OCI-LY1 (cell line): ENCODE results near the gene VCL.
A peak's percentile ranks its signal among the peaks of the same experiment; 100 is the strongest.
"Not testable (repeated sequence)": the region's sequence is repeated elsewhere in the genome, so short reads cannot be mapped to it uniquely, and the experiment has no call there.

Experiments
- H2AFZ ChIP-seq: fragments of 200-600 bp; sonication (generic), shearing (Covaris generic); 2 replicates; pipeline ENCODE4 v1.6.0; 2014; ENCODE audit warnings: antibody characterized with exemption, mild to moderate bottlenecking, low read length
- H3F3A ChIP-seq: fragments of 200-600 bp; sonication (generic), shearing (Covaris generic); 2 replicates; pipeline ENCODE4 v1.6.0; 2014; ENCODE audit warnings: mild to moderate bottlenecking, antibody characterized with exemption, low read length, moderate library complexity; ENCODE audit not compliant: insufficient read depth
- H3K27ac ChIP-seq: fragments of 200-600 bp; sonication (generic); 2 replicates; pipeline ENCODE4 v1.5.1; 2014; ENCODE audit warnings: low read length, mixed run types, mild to moderate bottlenecking, low read depth; ENCODE audit not compliant: poor library complexity, severe bottlenecking
- H3K27me3 ChIP-seq: fragments of 200-600 bp; sonication (generic); 2 replicates; pipeline ENCODE4 v1.6.0; 2014; ENCODE audit warnings: antibody characterized with exemption, mild to moderate bottlenecking, low read length, moderate library complexity; ENCODE audit not compliant: insufficient read depth
- H3K36me3 ChIP-seq: fragments of 200-600 bp; sonication (generic); 2 replicates; pipeline ENCODE4 v1.6.1; 2014; ENCODE audit warnings: mild to moderate bottlenecking, antibody characterized with exemption, low read length, moderate library complexity, mixed read lengths; ENCODE audit not compliant: insufficient read depth
- H3K4me1 ChIP-seq: fragments of 200-600 bp; sonication (generic); 2 replicates; pipeline ENCODE4 v1.5.1; 2014; ENCODE audit warnings: mild to moderate bottlenecking, low read length, moderate library complexity; ENCODE audit not compliant: insufficient read depth, severe bottlenecking
- H3K4me2 ChIP-seq: fragments of 200-600 bp; sonication (generic), shearing (Covaris generic); 2 replicates; pipeline ENCODE4 v1.6.1; 2014; ENCODE audit warnings: low read length
- H3K4me3 ChIP-seq: fragments of 200-600 bp; sonication (generic); 2 replicates; pipeline ENCODE4 v1.5.1; 2014; ENCODE audit warnings: low read length, low read depth, mild to moderate bottlenecking, mixed read lengths; ENCODE audit not compliant: poor library complexity, severe bottlenecking
- H3K79me2 ChIP-seq: fragments of 200-600 bp; shearing (Covaris generic); 2 replicates; pipeline ENCODE4 v1.6.1; 2016; ENCODE audit warnings: mixed run types, low read length, mixed read lengths; ENCODE audit not compliant: insufficient read depth
- H3K9ac ChIP-seq: fragments of 200-600 bp; sonication (generic), shearing (Covaris generic); 2 replicates; pipeline ENCODE4 v1.6.1; 2014; ENCODE audit warnings: mild to moderate bottlenecking, low read length, mixed read lengths
- H3K9me2 ChIP-seq: fragments of 200-600 bp; sonication (generic), shearing (Covaris generic); 2 replicates; pipeline ENCODE4 v1.6.1; 2014; ENCODE audit warnings: low read depth, mild to moderate bottlenecking, low read length, mixed read lengths
- H3K9me3 ChIP-seq: fragments of 200-600 bp; shearing (Covaris generic); 2 replicates; pipeline ENCODE4 v1.6.1; 2014; ENCODE audit warnings: low read length, mixed read lengths
- H4K20me1 ChIP-seq: fragments of 200-600 bp; sonication (generic), shearing (Covaris generic); 2 replicates; pipeline ENCODE4 v1.6.0; 2016; ENCODE audit warnings: mild to moderate bottlenecking, low read length; ENCODE audit not compliant: insufficient read depth
- EZH2 ChIP-seq: fragments of 200-600 bp; sonication (generic), shearing (Covaris generic); IDR thresholded peaks from 2 replicates; pipeline ENCODE4 v1.8.0; 2017; ENCODE audit warnings: borderline replicate concordance, mixed run types, mild to moderate bottlenecking, antibody characterized with exemption, low read length, moderate library complexity, mixed read lengths
- TF ChIP-seq, protein P1 (sequence below): fragments of 200-600 bp; sonication (generic), shearing (Covaris generic); IDR thresholded peaks from 2 replicates; pipeline ENCODE4 v1.5.1; 2017; ENCODE audit warnings: mild to moderate bottlenecking, antibody characterized with exemption, low read length, moderate library complexity, mixed read lengths

The VCL gene

DNA sequence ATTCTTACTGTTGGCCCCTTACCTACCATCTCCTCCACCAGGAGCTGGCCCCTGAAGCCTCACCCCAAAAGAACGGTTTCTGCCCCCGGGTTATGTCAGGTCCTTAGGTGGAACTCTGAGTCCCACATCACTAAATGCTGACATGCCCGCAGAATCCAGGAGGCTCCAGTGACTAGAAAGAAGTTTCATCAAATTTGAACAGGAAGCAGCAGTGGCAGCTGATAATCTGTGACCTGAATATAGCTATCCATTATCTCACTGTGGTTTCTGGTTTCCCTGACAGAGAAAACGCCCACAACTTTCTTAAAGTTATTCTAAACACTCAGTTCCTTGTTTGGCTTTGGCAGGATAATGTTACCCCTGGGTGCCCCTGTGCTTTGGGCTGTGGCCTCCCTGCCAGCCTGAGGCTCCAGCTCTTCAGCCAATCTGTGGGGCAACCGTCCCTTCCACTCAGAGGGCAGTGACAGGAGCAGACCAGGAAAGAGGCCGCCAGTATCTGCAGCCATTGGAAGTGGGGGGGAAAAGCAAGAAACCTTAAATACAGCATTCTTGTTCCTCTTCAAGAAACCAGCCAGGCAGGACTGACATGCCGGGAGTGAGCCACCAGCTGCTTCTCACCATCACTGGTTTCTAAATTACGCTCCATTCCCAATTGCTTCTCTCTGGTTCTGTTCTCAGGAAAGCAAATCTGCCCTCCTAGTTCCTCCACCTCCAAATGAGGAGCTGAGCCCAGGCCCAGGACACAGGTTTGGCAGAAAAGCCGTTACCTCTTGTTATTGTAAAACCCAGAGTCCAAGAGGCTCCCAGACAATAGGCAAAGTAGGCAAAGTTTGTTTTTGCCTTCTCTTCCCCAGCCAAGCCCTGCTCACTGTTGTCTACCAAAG, 41.2 kb upstream of the VCL start:
- Histone ChIP-seq H3K4me3 (peak overlapping the region; percentile 0), H2AFZ (peak overlapping the region; percentile 39; the same call in 1 of the 2 replicates), H3K27me3 (no peaks in the 10 kb centered on the region), H3K4me1 (peaks cover 38% of the 10 kb centered on the region), H3K9ac (no peak overlapping the region; the same call in 1 of the 2 replicates), H3K9me2 (no peaks in the 10 kb centered on the region), H3K79me2 (no peaks in the 10 kb centered on the region), H3F3A (no peaks in the 10 kb centered on the region), H3K4me2 (peak overlapping the region; percentile 45), H4K20me1 (no peaks in the 10 kb centered on the region), H3K9me3 (no peaks in the 10 kb centered on the region), H3K36me3 (no peaks in the 10 kb centered on the region), H3K27ac (peak overlapping the region; percentile 63)
- TF ChIP-seq EZH2 = no peak
- TF ChIP-seq, protein P1, sequence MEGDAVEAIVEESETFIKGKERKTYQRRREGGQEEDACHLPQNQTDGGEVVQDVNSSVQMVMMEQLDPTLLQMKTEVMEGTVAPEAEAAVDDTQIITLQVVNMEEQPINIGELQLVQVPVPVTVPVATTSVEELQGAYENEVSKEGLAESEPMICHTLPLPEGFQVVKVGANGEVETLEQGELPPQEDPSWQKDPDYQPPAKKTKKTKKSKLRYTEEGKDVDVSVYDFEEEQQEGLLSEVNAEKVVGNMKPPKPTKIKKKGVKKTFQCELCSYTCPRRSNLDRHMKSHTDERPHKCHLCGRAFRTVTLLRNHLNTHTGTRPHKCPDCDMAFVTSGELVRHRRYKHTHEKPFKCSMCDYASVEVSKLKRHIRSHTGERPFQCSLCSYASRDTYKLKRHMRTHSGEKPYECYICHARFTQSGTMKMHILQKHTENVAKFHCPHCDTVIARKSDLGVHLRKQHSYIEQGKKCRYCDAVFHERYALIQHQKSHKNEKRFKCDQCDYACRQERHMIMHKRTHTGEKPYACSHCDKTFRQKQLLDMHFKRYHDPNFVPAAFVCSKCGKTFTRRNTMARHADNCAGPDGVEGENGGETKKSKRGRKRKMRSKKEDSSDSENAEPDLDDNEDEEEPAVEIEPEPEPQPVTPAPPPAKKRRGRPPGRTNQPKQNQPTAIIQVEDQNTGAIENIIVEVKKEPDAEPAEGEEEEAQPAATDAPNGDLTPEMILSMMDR = no peak

DNA sequence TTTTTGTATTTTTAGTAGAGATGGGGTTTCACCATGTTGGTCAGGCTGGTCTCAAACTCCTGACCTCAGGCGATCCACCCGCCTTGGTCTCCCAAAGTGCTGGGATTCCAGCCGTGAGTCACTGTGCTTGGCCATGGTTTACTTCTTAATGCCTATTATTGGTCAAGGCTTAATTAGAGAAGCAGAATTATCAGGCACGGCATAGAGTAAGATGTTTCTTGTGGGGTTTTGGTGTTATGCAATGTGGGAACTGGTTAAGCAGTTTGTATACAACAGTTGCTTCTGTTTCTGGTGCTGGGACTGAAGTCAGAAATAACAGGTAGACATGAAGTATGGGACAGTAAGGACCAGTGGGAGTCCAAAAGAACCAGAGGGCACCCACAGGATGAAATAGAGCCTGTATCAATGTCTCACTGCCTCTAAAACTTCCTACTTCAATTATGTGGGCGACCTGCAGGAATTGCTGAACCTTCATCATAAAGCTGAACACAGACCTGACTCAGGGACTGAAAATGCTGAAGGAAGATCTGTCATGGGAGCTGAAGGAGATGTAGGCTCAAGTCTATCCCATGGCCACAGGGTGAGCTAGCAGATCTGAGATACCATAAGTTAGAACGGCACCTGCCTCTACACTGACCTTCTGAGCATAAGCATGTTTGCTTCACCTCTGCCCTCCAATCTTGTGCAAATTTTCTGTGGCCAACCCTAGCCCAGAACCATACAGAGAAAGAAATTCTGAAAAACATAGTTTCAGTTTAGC, 38.3 kb upstream of the VCL start:
- H3K9me2 ChIP-seq = no peaks in the 10 kb centered on the region
- H3K36me3 ChIP-seq = no peaks in the 10 kb centered on the region
- no peak overlapping the region for H2AFZ ChIP-seq
- no peaks in the 10 kb centered on the region for H3K79me2 ChIP-seq
- H3K4me3 ChIP-seq = no peak overlapping the region
- no peaks in the 10 kb centered on the region for H3K9me3 ChIP-seq
- H3K27me3 ChIP-seq = no peaks in the 10 kb centered on the region
- no peaks in the 10 kb centered on the region for H3F3A ChIP-seq
- no peak overlapping the region for H3K27ac ChIP-seq
- no peak overlapping the region for H3K9ac ChIP-seq
- TF ChIP-seq, protein P1 = no peak
- TF ChIP-seq EZH2 = no peak
- H3K4me1 ChIP-seq = peaks cover 38% of the 10 kb centered on the region
- H4K20me1 ChIP-seq = no peaks in the 10 kb centered on the region
- no peak overlapping the region for H3K4me2 ChIP-seq

DNA sequence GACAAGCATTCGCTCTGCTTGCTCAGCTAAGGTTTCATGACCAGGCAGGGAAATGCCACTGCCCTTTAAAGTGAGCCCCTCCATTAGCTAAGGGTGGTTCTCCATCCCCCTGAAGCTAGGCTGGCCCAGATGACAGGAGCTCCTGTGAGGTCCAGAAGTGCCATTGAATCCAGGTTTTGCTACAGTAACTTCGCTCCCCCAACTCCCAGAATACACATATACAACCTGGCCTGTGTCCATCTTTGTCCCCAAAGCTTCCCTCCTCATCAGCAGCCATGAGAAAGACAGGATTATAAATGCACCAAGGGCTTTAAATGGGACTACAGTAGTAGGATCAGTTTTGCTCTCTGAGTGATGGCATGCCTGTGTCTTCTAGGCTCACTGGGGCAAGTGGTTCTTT, 35.5 kb upstream of the VCL start:
- Histone ChIP-seq H4K20me1 (no peaks in the 10 kb centered on the region), H3K4me2 (no peak overlapping the region), H3K9me2 (no peaks in the 10 kb centered on the region), H3K36me3 (no peaks in the 10 kb centered on the region), H3F3A (no peaks in the 10 kb centered on the region), H3K27me3 (no peaks in the 10 kb centered on the region), H2AFZ (no peak overlapping the region), H3K4me3 (no peak overlapping the region), H3K79me2 (no peaks in the 10 kb centered on the region), H3K4me1 (peaks cover 27% of the 10 kb centered on the region), H3K9me3 (no peaks in the 10 kb centered on the region), H3K9ac (no peak overlapping the region), H3K27ac (no peak overlapping the region)
- no peak for TF ChIP-seq EZH2
- TF ChIP-seq, protein P1 = no peak

DNA sequence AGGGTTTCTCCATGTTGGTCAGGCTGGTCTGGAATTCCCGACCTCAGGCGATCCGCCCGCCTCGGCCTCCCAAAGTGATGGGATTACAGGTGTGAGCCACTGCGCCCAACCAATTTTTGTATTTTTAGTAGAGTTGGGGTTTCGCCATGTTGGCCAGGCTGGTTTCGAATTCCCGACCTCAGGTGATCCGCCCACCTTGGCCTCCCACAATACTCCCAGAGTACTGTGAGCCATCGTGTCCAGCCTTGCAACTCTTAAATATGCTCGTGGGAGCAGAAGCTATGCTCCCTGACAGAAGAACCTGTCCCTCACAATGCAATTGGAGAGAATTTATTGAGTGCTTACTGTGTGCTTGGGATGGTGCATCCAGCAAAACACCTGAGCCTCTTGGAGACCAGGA, 34.4 kb upstream of the VCL start:
- H4K20me1 ChIP-seq, H2AFZ ChIP-seq, H3K27me3 ChIP-seq, H3K36me3 ChIP-seq, H3K79me2 ChIP-seq, H3K9ac ChIP-seq, H3K27ac ChIP-seq, H3K4me3 ChIP-seq, H3K4me2 ChIP-seq, H3K9me3 ChIP-seq, H3F3A ChIP-seq, H3K9me2 ChIP-seq: not testable (repeated sequence)
- peaks cover 20% of the 10 kb centered on the region for H3K4me1 ChIP-seq
